Panc1 (cell line): Measurements from ENCODE around the gene GPR153.

Experiments
- CTCF ChIP-seq: fragments of 450-650 bp; IDR thresholded peaks from 2 replicates; pipeline ENCODE4 v1.5.1; 2017; ENCODE audit warnings: mild to moderate bottlenecking
- POLR2AphosphoS5 ChIP-seq: IDR thresholded peaks from 2 replicates; pipeline ENCODE4 v1.6.1; 2012; ENCODE audit warnings: mild to moderate bottlenecking, low read depth, low read length, moderate library complexity
- SIN3A ChIP-seq: IDR thresholded peaks from 2 replicates; pipeline ENCODE4 v1.6.1; 2012; ENCODE audit warnings: low read depth, mild to moderate bottlenecking, low read length, moderate library complexity, borderline replicate concordance; ENCODE audit not compliant: insufficient read depth
- TCF7L2 ChIP-seq: IDR thresholded peaks from 2 replicates; pipeline ENCODE4 v1.6.1; 2011; ENCODE audit warnings: mild to moderate bottlenecking, low read depth, low read length, inconsistent platforms

GRCh38 chr1:6274102-6274501 lies 13.2 kb upstream of the GPR153 start:
- TF ChIP-seq POLR2AphosphoS5: no peak
- TF ChIP-seq CTCF: no peak
- no peak for TF ChIP-seq SIN3A
- no peak for TF ChIP-seq TCF7L2
